Neuronal stem cell (in vitro differentiated cells): ENCODE results near the gene THBS1.
A peak's percentile ranks its signal among the peaks of the same experiment; 100 is the strongest.

Source experiments
- DNase-seq: peaks from one replicate; pipeline ENCODE4 v3.0.0-alpha.2; 2013; ENCODE audit warnings: low spot score
- H2AFZ ChIP-seq: one replicate; pipeline ENCODE4 v1.6.1; 2013; ENCODE audit warnings: mild to moderate bottlenecking, low read length, inconsistent platforms
- H2AK5ac ChIP-seq: 2 replicates; pipeline ENCODE4 v1.6.1; 2013; ENCODE audit warnings: low read depth, mild to moderate bottlenecking, inconsistent platforms, low read length, moderate library complexity, mixed read lengths
- H2BK120ac ChIP-seq: 2 replicates; pipeline ENCODE4 v1.6.1; 2013; ENCODE audit warnings: low read depth, mild to moderate bottlenecking, inconsistent platforms, low read length, moderate library complexity, mixed read lengths
- H2BK12ac ChIP-seq: one replicate; pipeline ENCODE4 v1.6.1; 2013; ENCODE audit warnings: low read length, inconsistent platforms
- H2BK15ac ChIP-seq: 2 replicates; pipeline ENCODE4 v1.6.1; 2013; ENCODE audit warnings: mild to moderate bottlenecking, low read length, inconsistent platforms, mixed read lengths
- H2BK5ac ChIP-seq: one replicate; pipeline ENCODE4 v1.6.1; 2013; ENCODE audit warnings: inconsistent platforms, mild to moderate bottlenecking, low read length, moderate library complexity
- H3K14ac ChIP-seq: one replicate; pipeline ENCODE4 v1.6.1; 2013; ENCODE audit warnings: low read length, inconsistent platforms
- H3K18ac ChIP-seq: 2 replicates; pipeline ENCODE4 v1.6.1; 2013; ENCODE audit warnings: low read length, inconsistent platforms
- H3K23ac ChIP-seq: 2 replicates; pipeline ENCODE4 v1.6.1; 2013; ENCODE audit warnings: low read depth, mild to moderate bottlenecking, mixed read lengths, low read length, inconsistent platforms; ENCODE audit not compliant: poor library complexity
- H3K27ac ChIP-seq: replicated peaks from 3 replicates; pipeline ENCODE4 v1.5.1; 2013; ENCODE audit warnings: low read length, inconsistent platforms
- H3K27me3 ChIP-seq, 3 experiments: 2 replicates each; pipeline ENCODE4 v1.6.1; 2013; ENCODE audit warnings: low read length in 3 of 3, mild to moderate bottlenecking in 2 of 3, inconsistent platforms in 1 of 3, low read depth in 1 of 3, mixed read lengths in 1 of 3, moderate library complexity in 1 of 3; ENCODE audit not compliant: control insufficient read depth in 3 of 3, insufficient read depth in 3 of 3
- H3K36me3 ChIP-seq, 2 donors: replicated peaks in 1 of 2; 2 replicates each; pipeline ENCODE4 v1.6.1; 2013; ENCODE audit warnings: low read length in 2 of 2; ENCODE audit not compliant: control insufficient read depth in 2 of 2, insufficient read depth in 2 of 2
- H3K4ac ChIP-seq: 2 replicates; pipeline ENCODE4 v1.6.1; 2013; ENCODE audit warnings: inconsistent platforms, mild to moderate bottlenecking, low read length, moderate library complexity
- H3K4me1 ChIP-seq, 2 donors: 1 replicate in 1 of 2; 2 replicates in 1 of 2; pipeline ENCODE4 v1.6.1; 2013; ENCODE audit warnings: low read length in 2 of 2, low read depth in 1 of 2; ENCODE audit not compliant: control insufficient read depth in 2 of 2, insufficient read depth in 1 of 2
- H3K4me2 ChIP-seq: one replicate; pipeline ENCODE4 v1.6.1; 2013; ENCODE audit warnings: mild to moderate bottlenecking, low read length, inconsistent platforms; ENCODE audit not compliant: insufficient read depth, poor library complexity, severe bottlenecking
- H3K4me3 ChIP-seq, 2 donors: 2 replicates each; pipeline ENCODE4 v1.5.1; 2013; ENCODE audit warnings: low read length in 2 of 2, mild to moderate bottlenecking in 2 of 2, inconsistent platforms in 1 of 2, moderate library complexity in 1 of 2
- H3K79me1 ChIP-seq: one replicate; pipeline ENCODE4 v1.6.1; 2013; ENCODE audit warnings: low read depth, mild to moderate bottlenecking, inconsistent platforms, low read length, moderate library complexity
- H3K9ac ChIP-seq: one replicate; pipeline ENCODE4 v1.6.1; 2013; ENCODE audit warnings: mild to moderate bottlenecking, low read depth, low read length, inconsistent platforms; ENCODE audit not compliant: poor library complexity
- H3K9me3 ChIP-seq, 2 donors: replicated peaks in 1 of 2; 2 replicates each; pipeline versions ENCODE3 to v1.6.1; 2013; ENCODE audit warnings: low read length in 2 of 2, mild to moderate bottlenecking in 2 of 2, inconsistent platforms in 1 of 2, low read depth in 1 of 2, mixed read lengths in 1 of 2, moderate library complexity in 1 of 2; ENCODE audit not compliant: control insufficient read depth in 2 of 2, insufficient read depth in 1 of 2
- H4K8ac ChIP-seq: one replicate; pipeline ENCODE4 v1.6.1; 2013; ENCODE audit warnings: low read depth, mild to moderate bottlenecking, inconsistent platforms, low read length, moderate library complexity
- H4K91ac ChIP-seq: one replicate; pipeline ENCODE4 v1.6.1; 2013; ENCODE audit warnings: low read length, low read depth, mild to moderate bottlenecking, inconsistent platforms; ENCODE audit not compliant: poor library complexity
- WGBS, 2 donors: extraction: QIAGEN DNeasy Blood & Tissue Kit; methylation state at CpG; one replicate each; pipeline ENCODE4 v1.1.7; 2013; ENCODE audit warnings: missing lambda C conversion rate in 2 of 2, mixed read lengths in 1 of 2; ENCODE audit not compliant: insufficient read length in 2 of 2, insufficient replicate concordance in 1 of 2; ENCODE audit errors: extremely low coverage in 2 of 2; 5-methylcytosine and 5-hydroxymethylcytosine counted together

The THBS1 gene

GRCh38 chr15:39621976-39622375 is 41.1 kb downstream of the THBS1 start:
- no peak overlapping the region for H3K27ac ChIP-seq
- H3K4ac ChIP-seq, result no peak overlapping the region
- WGBS, 2 donors, result no CpG with 5 or more reads among the region's 1 CpG

DNA sequence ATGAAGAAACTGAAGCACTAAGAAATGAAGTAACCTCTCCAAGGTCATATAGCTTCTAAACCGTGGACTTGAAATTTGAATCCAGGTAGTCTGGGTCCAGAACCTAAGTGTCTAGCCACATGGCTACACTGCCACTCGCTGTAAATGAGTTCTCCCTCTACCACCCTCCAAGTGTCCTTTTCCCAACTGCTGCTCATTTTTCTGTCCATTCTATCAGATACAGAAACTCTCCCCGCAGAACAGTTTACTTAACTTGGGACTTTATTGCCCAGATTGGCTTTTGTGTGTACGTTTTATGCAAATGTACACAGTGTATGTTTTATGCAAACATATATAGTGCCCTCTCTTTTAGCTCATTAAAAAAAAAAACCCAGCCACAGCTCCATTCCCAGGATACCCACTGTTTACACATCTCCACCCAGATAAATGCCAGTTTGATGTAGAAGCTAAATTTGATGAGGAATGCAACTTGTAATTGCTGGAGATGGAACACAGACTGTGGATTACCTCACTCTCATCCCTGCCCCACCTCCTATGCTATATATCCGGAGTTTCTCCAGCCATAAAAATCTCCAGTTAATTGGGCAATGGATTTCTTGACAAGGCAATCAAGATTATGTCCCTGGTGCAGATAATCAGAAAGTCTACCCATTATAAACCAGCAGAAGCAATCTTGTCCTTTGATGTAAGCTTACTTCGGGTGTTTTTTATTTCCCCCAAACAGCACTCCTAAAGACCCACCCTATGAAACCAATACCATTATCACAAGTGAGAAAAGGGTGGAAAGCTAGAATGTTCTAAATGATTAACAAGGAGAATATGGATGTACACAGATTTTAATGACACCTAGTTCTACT is 42.0 kb downstream of the THBS1 start:
- H3K9ac ChIP-seq, result no peak overlapping the region
- no peak overlapping the region for H3K14ac ChIP-seq
- no peak overlapping the region for H3K4me3 ChIP-seq
- H4K8ac ChIP-seq, result no peak overlapping the region
- no peak for DNase-seq
- no peak overlapping the region for H3K23ac ChIP-seq
- no peak overlapping the region for H3K4ac ChIP-seq
- no peak overlapping the region for H3K27ac ChIP-seq
- H3K79me1 ChIP-seq, result no peaks in the 10 kb centered on the region
- no peak overlapping the region for H4K91ac ChIP-seq
- no peak overlapping the region for H2BK15ac ChIP-seq
- no peak overlapping the region for H2AK5ac ChIP-seq
- no peak overlapping the region for H2AFZ ChIP-seq
- H2BK12ac ChIP-seq, result no peak overlapping the region
- H3K4me2 ChIP-seq, result no peak overlapping the region
- H3K18ac ChIP-seq, result no peak overlapping the region
- H3K9me3 ChIP-seq, result peaks cover 0 to 4% of the 10 kb centered on the region in 2 donors
- no CpG with 5 or more reads among the region's 6 CpGs for WGBS, 2 donors
- no peak overlapping the region for H2BK5ac ChIP-seq
- H3K4me1 ChIP-seq, result peaks cover 0 to 1% of the 10 kb centered on the region in 2 donors
- H3K36me3 ChIP-seq, result no peaks in the 10 kb centered on the region
- H2BK120ac ChIP-seq, result no peak overlapping the region
- H3K27me3 ChIP-seq, result no peaks in the 10 kb centered on the region

More at GRCh38 chr15:39621976-39622375, 41.1 kb downstream of the THBS1 start:
- Histone ChIP-seq H3K14ac (no peak overlapping the region), H3K9me3 (peaks cover 0 to 4% of the 10 kb centered on the region in 2 donors), H3K9ac (no peak overlapping the region), H2AK5ac (no peak overlapping the region), H3K27me3 (no peaks in the 10 kb centered on the region), H3K36me3 (no peaks in the 10 kb centered on the region), H4K91ac (no peak overlapping the region), H3K18ac (no peak overlapping the region), H2BK12ac (no peak overlapping the region), H3K23ac (no peak overlapping the region), H2BK5ac (no peak overlapping the region), H4K8ac (no peak overlapping the region), H2BK15ac (no peak overlapping the region), H2BK120ac (no peak overlapping the region), H3K4me3 (no peak overlapping the region), H2AFZ (no peak overlapping the region), H3K79me1 (no peaks in the 10 kb centered on the region), H3K4me1 (peaks cover 0 to 1% of the 10 kb centered on the region in 2 donors), H3K4me2 (no peak overlapping the region)
- no peak for DNase-seq

DNA sequence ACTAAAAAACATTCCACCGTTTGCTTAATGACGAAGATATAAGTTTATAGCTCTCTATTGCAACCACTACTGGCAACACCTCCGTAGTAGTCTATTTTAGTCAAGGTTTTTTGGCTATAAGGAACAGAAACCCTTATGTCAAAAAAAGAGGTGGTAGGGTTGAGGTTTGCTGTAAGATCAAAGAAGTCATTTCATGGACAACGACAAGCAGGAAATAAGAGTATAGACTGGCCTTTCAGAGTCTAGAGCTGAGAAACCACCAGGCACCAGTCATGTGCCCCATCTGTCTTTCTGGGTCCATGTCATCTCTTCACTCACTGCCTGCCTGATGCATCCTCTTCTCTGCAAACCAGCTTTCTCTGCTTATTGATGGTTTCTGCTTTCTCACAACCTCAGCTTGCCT is 42.7 kb downstream of the THBS1 start:
- Histone ChIP-seq H3K4me1 (no peaks in the 10 kb centered on the region), H3K79me1 (no peaks in the 10 kb centered on the region), H2BK5ac (no peak overlapping the region), H3K4ac (no peak overlapping the region), H3K9me3 (peaks cover 0 to 4% of the 10 kb centered on the region in 2 donors), H3K4me2 (no peak overlapping the region), H2BK120ac (no peak overlapping the region), H3K27ac (no peak overlapping the region), H3K27me3 (no peaks in the 10 kb centered on the region), H3K36me3 (no peaks in the 10 kb centered on the region), H4K8ac (no peak overlapping the region), H3K18ac (no peak overlapping the region), H2AFZ (no peak overlapping the region), H3K9ac (no peak overlapping the region), H3K23ac (no peak overlapping the region), H2BK15ac (no peak overlapping the region), H2BK12ac (no peak overlapping the region), H3K4me3 (no peak overlapping the region), H3K14ac (no peak overlapping the region), H2AK5ac (no peak overlapping the region), H4K91ac (no peak overlapping the region)
- no peak for DNase-seq
- no CpG with 5 or more reads among the region's 4 CpGs for WGBS, 2 donors

GRCh38 chr15:39624806-39625205 is 43.9 kb downstream of the THBS1 start:
- Histone ChIP-seq H3K4ac (no peak overlapping the region), H2BK120ac (no peak overlapping the region), H3K36me3 (no peaks in the 10 kb centered on the region), H2BK12ac (no peak overlapping the region), H3K4me3 (no peak overlapping the region), H4K8ac (no peak overlapping the region), H3K9ac (no peak overlapping the region), H3K4me1 (no peaks in the 10 kb centered on the region), H2BK5ac (no peak overlapping the region), H3K18ac (peak overlapping the region; percentile 24), H3K79me1 (no peaks in the 10 kb centered on the region), H3K9me3 (peaks cover 0 to 4% of the 10 kb centered on the region in 2 donors), H3K4me2 (no peak overlapping the region), H3K27me3 (no peaks in the 10 kb centered on the region), H4K91ac (no peak overlapping the region), H2AK5ac (no peak overlapping the region), H3K23ac (peak overlapping the region; percentile 10), H3K27ac (no peak overlapping the region), H3K14ac (no peak overlapping the region), H2BK15ac (no peak overlapping the region), H2AFZ (peak overlapping the region; percentile 7)
- no peak for DNase-seq
- WGBS, 2 donors, result no CpG with 5 or more reads among the region's 6 CpGs
